ENCODE results near the gene TMEM14C.
A peak's percentile ranks its signal among the peaks of the same experiment; 100 is the strongest.
"Not testable (repeated sequence)": the region's sequence is repeated elsewhere in the genome, so short reads cannot be mapped to it uniquely, and the experiment has no call there.

TMEM14C gene

GRCh38 chr6:10692965-10693538 lies 29.8 kb upstream of the TMEM14C start:
- Histone ChIP-seq H3K4me1 (ENCODE audit: control insufficient read depth, insufficient read depth, low read length) (peaks cover 10% of the 10 kb centered on the region), H3K27me3 (ENCODE audit: control insufficient read depth, insufficient read depth, low read length) (no peaks in the 10 kb centered on the region), H3K9me3 (ENCODE audit: control insufficient read depth, insufficient read depth, low read depth, low read length) (no peaks in the 10 kb centered on the region), H3K9ac (ENCODE audit: low read length) (peak overlapping the region; percentile 91), H3K36me3 (ENCODE audit: control insufficient read depth, insufficient read depth, low read length) (peaks cover 12% of the 10 kb centered on the region), H3K27ac (ENCODE audit: low read depth, low read length) (no peak overlapping the region; the same call in 1 of the 2 replicates), H3K4me3 (ENCODE audit: low read depth, low read length) (peak overlapping the region; percentile 97)

GRCh38 chr6:10694302-10695085 lies 28.4 kb upstream of the TMEM14C start, which contains the start of the genes C6orf52 and PAK1IP1:
C6orf52 (minus strand) TSS chr6:10694616; CDS start chr6:10687550, 7,066 bp downstream.
PAK1IP1 (plus strand) TSS chr6:10694972; CDS start chr6:10694986, 14 bp downstream.
- H3K9ac ChIP-seq (ENCODE audit: low read length): peak within 1 kb of the TSS; percentile 91
- peak within 1 kb of the TSS; percentile 97 for H3K4me3 ChIP-seq (ENCODE audit: low read depth, low read length)
- peaks cover 10% of the 10 kb centered on the region for H3K4me1 ChIP-seq (ENCODE audit: control insufficient read depth, insufficient read depth, low read length)
- no peaks in the 10 kb centered on the region for H3K27me3 ChIP-seq (ENCODE audit: control insufficient read depth, insufficient read depth, low read length)
- peaks cover 26% of the 10 kb centered on the region for H3K36me3 ChIP-seq (ENCODE audit: control insufficient read depth, insufficient read depth, low read length)
- no peaks in the 10 kb centered on the region for H3K9me3 ChIP-seq (ENCODE audit: control insufficient read depth, insufficient read depth, low read depth, low read length)
- peak within 1 kb of the TSS; percentile 98 for H3K27ac ChIP-seq (ENCODE audit: low read depth, low read length)

GRCh38 chr6:10695086-10695657 lies 27.7 kb upstream of the TMEM14C start:
- Histone ChIP-seq H3K27me3 (ENCODE audit: control insufficient read depth, insufficient read depth, low read length) (no peaks in the 10 kb centered on the region), H3K4me3 (ENCODE audit: low read depth, low read length) (peak overlapping the region; percentile 97), H3K9ac (ENCODE audit: low read length) (peak overlapping the region; percentile 91), H3K36me3 (ENCODE audit: control insufficient read depth, insufficient read depth, low read length) (peaks cover 31% of the 10 kb centered on the region), H3K4me1 (ENCODE audit: control insufficient read depth, insufficient read depth, low read length) (peaks cover 10% of the 10 kb centered on the region), H3K9me3 (ENCODE audit: control insufficient read depth, insufficient read depth, low read depth, low read length) (no peaks in the 10 kb centered on the region), H3K27ac (ENCODE audit: low read depth, low read length) (peak overlapping the region; percentile 57)

GRCh38 chr6:10696655-10697054 lies 26.2 kb upstream of the TMEM14C start:
- H3K9ac ChIP-seq (ENCODE audit: low read length): no peak overlapping the region

GRCh38 chr6:10713962-10714361 lies 8.9 kb upstream of the TMEM14C start:
- H3K4me3 ChIP-seq (ENCODE audit: low read depth, low read length): no peak overlapping the region
- no peak overlapping the region for H3K27ac ChIP-seq (ENCODE audit: low read depth, low read length)
- no peaks in the 10 kb centered on the region for H3K27me3 ChIP-seq (ENCODE audit: control insufficient read depth, insufficient read depth, low read length)
- peaks cover 15% of the 10 kb centered on the region for H3K9me3 ChIP-seq (ENCODE audit: control insufficient read depth, insufficient read depth, low read depth, low read length)
- peaks cover 21% of the 10 kb centered on the region for H3K36me3 ChIP-seq (ENCODE audit: control insufficient read depth, insufficient read depth, low read length)
- H3K9ac ChIP-seq (ENCODE audit: low read length): no peak overlapping the region
- no peaks in the 10 kb centered on the region for H3K4me1 ChIP-seq (ENCODE audit: control insufficient read depth, insufficient read depth, low read length)

More at GRCh38 chr6:10696655-10697054, 26.2 kb upstream of the TMEM14C start:
- Histone ChIP-seq H3K9me3 (ENCODE audit: control insufficient read depth, insufficient read depth, low read depth, low read length) (no peaks in the 10 kb centered on the region), H3K27ac (ENCODE audit: low read depth, low read length) (no peak overlapping the region), H3K4me1 (ENCODE audit: control insufficient read depth, insufficient read depth, low read length) (peaks cover 10% of the 10 kb centered on the region), H3K36me3 (ENCODE audit: control insufficient read depth, insufficient read depth, low read length) (peaks cover 45% of the 10 kb centered on the region), H3K4me3 (ENCODE audit: low read depth, low read length) (peak overlapping the region; percentile 97; the same call in 1 of the 2 replicates), H3K27me3 (ENCODE audit: control insufficient read depth, insufficient read depth, low read length) (no peaks in the 10 kb centered on the region)

- Histone ChIP-seq H3K27ac (ENCODE audit: low read depth, low read length) (no peak overlapping the region), H3K36me3 (ENCODE audit: control insufficient read depth, insufficient read depth, low read length) (peaks cover 4% of the 10 kb centered on the region; the same call in 1 of the 2 replicates), H3K4me1 (ENCODE audit: control insufficient read depth, insufficient read depth, low read length) (peaks cover 17% of the 10 kb centered on the region; the same call in 1 of the 2 replicates), H3K9me3 (ENCODE audit: control insufficient read depth, insufficient read depth, low read depth, low read length) (peaks cover 29% of the 10 kb centered on the region), H3K4me3 (ENCODE audit: low read depth, low read length) (no peak overlapping the region), H3K9ac (ENCODE audit: low read length) (no peak overlapping the region), H3K27me3 (ENCODE audit: control insufficient read depth, insufficient read depth, low read length) (no peaks in the 10 kb centered on the region)
These were observed 3.4 kb upstream of the TMEM14C start for GRCh38 chr6:10719296-10719963.

- peaks cover 4% of the 10 kb centered on the region; the same call in 1 of the 2 replicates for H3K36me3 ChIP-seq (ENCODE audit: control insufficient read depth, insufficient read depth, low read length)
- peaks cover 29% of the 10 kb centered on the region for H3K9me3 ChIP-seq (ENCODE audit: control insufficient read depth, insufficient read depth, low read depth, low read length)
- no peak overlapping the region for H3K9ac ChIP-seq (ENCODE audit: low read length)
- no peak overlapping the region for H3K27ac ChIP-seq (ENCODE audit: low read depth, low read length)
- peaks cover 21% of the 10 kb centered on the region; the same call in 1 of the 2 replicates for H3K4me1 ChIP-seq (ENCODE audit: control insufficient read depth, insufficient read depth, low read length)
- no peaks in the 10 kb centered on the region for H3K27me3 ChIP-seq (ENCODE audit: control insufficient read depth, insufficient read depth, low read length)
- H3K4me3 ChIP-seq (ENCODE audit: low read depth, low read length): no peak overlapping the region
These were observed 3.0 kb upstream of the TMEM14C start for GRCh38 chr6:10719964-10720264.

- H3K4me1 ChIP-seq (ENCODE audit: control insufficient read depth, insufficient read depth, low read length): peaks cover 21% of the 10 kb centered on the region; the same call in 1 of the 2 replicates
- no peak overlapping the region for H3K4me3 ChIP-seq (ENCODE audit: low read depth, low read length)
- peaks cover 29% of the 10 kb centered on the region for H3K9me3 ChIP-seq (ENCODE audit: control insufficient read depth, insufficient read depth, low read depth, low read length)
- no peak overlapping the region for H3K27ac ChIP-seq (ENCODE audit: low read depth, low read length)
- no peaks in the 10 kb centered on the region for H3K27me3 ChIP-seq (ENCODE audit: control insufficient read depth, insufficient read depth, low read length)
- H3K9ac ChIP-seq (ENCODE audit: low read length): no peak overlapping the region
- H3K36me3 ChIP-seq (ENCODE audit: control insufficient read depth, insufficient read depth, low read length): peaks cover 9% of the 10 kb centered on the region
These were observed 2.5 kb upstream of the TMEM14C start for GRCh38 chr6:10720265-10720959.

- peaks cover 17% of the 10 kb centered on the region for H3K36me3 ChIP-seq (ENCODE audit: control insufficient read depth, insufficient read depth, low read length)
- not testable (repeated sequence) for H3K27ac ChIP-seq (ENCODE audit: low read depth, low read length); H3K4me3 ChIP-seq (ENCODE audit: low read depth, low read length); H3K9ac ChIP-seq (ENCODE audit: low read length); H3K27me3 ChIP-seq (ENCODE audit: control insufficient read depth, insufficient read depth, low read length)
- peaks cover 29% of the 10 kb centered on the region for H3K9me3 ChIP-seq (ENCODE audit: control insufficient read depth, insufficient read depth, low read depth, low read length)
- peaks cover 21% of the 10 kb centered on the region; the same call in 1 of the 2 replicates for H3K4me1 ChIP-seq (ENCODE audit: control insufficient read depth, insufficient read depth, low read length)
These were observed 1.7 kb upstream of the TMEM14C start for GRCh38 chr6:10720960-10721849.
